Spinal cord (tissue), 10 donors: Measurements from ENCODE around the gene PLCG2. TPM values are rescaled to one million over a fixed set of nuclear protein-coding genes. Genes with fewer than 3 reads are reported as not detected.

Source experiments
- DNase-seq, 6 donors: peaks; one replicate each; pipeline versions ENCODE4 v3.0.0 to v3.0.0-alpha.2; 2013 to 2015; ENCODE audit warnings: low spot score in 6 of 6, low read depth in 4 of 6
- H3K27ac ChIP-seq: one replicate; pipeline ENCODE4 v1.5.1; 2013; ENCODE audit warnings: low read depth, low read length, control low read depth
- H3K27me3 ChIP-seq: one replicate; pipeline ENCODE4 v1.6.1; 2013; ENCODE audit warnings: low read length; ENCODE audit not compliant: control insufficient read depth, insufficient read depth
- H3K36me3 ChIP-seq: one replicate; pipeline ENCODE4 v1.6.1; 2013; ENCODE audit warnings: low read length; ENCODE audit not compliant: control insufficient read depth, insufficient read depth
- H3K4me1 ChIP-seq: one replicate; pipeline ENCODE4 v1.6.1; 2013; ENCODE audit warnings: low read length; ENCODE audit not compliant: control insufficient read depth, insufficient read depth
- H3K4me3 ChIP-seq: one replicate; pipeline ENCODE4 v1.5.1; 2013; ENCODE audit warnings: low read depth, low read length, control low read depth
- H3K9me3 ChIP-seq: one replicate; pipeline ENCODE4 v1.6.1; 2013; ENCODE audit warnings: low read length; ENCODE audit not compliant: control insufficient read depth, insufficient read depth
- WGBS: methylation state at CpG from one replicate; pipeline ENCODE4 v1.1.5; 2013; ENCODE audit warnings: missing lambda C conversion rate; ENCODE audit not compliant: insufficient coverage; 5-methylcytosine and 5-hydroxymethylcytosine counted together
- long read RNA-seq, 4 donors: transcript quantifications; one replicate each; lab custom pipeline, GENCODE V29; 2026
- polyA plus RNA-seq, 2 donors: library from polyadenylated mRNA; unstranded; fragments of 120-200 nt; gene quantifications; one replicate each; pipeline ENCODE4 v1.2.1, GENCODE V29; 2013; ENCODE audit not compliant: insufficient read length in 2 of 2
- total RNA-seq, 2 donors: library from RNA; depleted of rRNA in 1 of 2; stranded (reverse); fragments of 120-200 nt in 1 of 2; fragments of >200 nt in 1 of 2; gene quantifications; one replicate each; pipeline versions ENCODE4 v1.2.3 to v1.2.4, GENCODE V29; 2013 to 2014
- donor health status: healthy.

Gene PLCG2
- total RNA-seq = 10 to 100 TPM in 1 of 2 donors, 1 to 10 TPM in 1; 8.3 to 13.6 TPM
- 1 to 10 TPM; 7.3 to 7.7 TPM for polyA plus RNA-seq
- long read RNA-seq, donor 1 = 0 reads
- long read RNA-seq, donor 2 = 0 reads
- long read RNA-seq, donor 3 = 0 reads
- long read RNA-seq, donor 4 = 0 reads

DNA sequence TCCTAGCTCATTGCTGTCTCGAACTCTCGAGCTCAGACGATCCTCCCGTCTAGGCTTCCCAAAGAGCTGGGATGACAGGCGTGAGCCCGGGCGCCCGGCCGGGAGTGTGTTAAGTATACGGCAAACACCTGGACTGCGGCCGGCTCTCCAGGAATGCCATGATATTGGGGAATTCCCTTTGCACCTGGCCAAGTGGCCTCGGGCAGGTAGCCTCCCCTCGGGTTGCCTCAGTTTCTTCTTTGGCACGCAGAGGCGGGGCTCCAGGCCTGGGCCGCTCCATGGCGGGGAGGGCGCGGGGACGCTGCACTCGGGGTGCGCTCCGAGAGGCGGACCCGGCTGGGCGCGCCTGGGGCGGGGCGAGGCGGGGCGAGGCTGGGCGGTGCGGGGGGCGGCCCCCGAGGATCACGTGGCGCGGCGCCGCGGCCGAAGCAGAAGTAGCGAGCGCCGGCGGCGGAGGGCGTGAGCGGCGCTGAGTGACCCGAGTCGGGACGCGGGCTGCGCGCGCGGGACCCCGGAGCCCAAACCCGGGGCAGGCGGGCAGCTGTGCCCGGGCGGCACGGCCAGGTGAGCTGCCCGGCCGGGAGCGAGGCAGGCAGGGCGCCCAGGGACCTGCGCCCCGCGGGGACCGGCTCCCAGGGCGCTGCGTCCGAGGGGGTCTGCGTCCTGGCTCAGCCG, at the start of gene PLCG2:
TSS of gene PLCG2 (plus strand) at position 431 of the 675 bp plus-strand sequence. CDS start 6,699 bp downstream, outside the sequence.
- H3K4me3 ChIP-seq = peak within 1 kb of the TSS; percentile 29
- no peaks in the 10 kb centered on the region for H3K9me3 ChIP-seq
- H3K27me3 ChIP-seq = peaks cover 23% of the 10 kb centered on the region
- H3K4me1 ChIP-seq = peaks cover 17% of the 10 kb centered on the region
- DNase-seq = peak in 2 of 6 donors; percentile 44 to 46
- H3K27ac ChIP-seq = no peak within 1 kb of the TSS
- under 1% methylated on average over 78 of the region's 78 CpGs for WGBS
- no peaks in the 10 kb centered on the region for H3K36me3 ChIP-seq

GRCh38 chr16:81729451-81729850, 49.6 kb upstream of the PLCG2 start:
- no peak overlapping the region for H3K27ac ChIP-seq
- DNase-seq = no peak
- no peaks in the 10 kb centered on the region for H3K9me3 ChIP-seq
- WGBS = 79% methylated on average over 8 of the region's 16 CpGs
- H3K36me3 ChIP-seq = no peaks in the 10 kb centered on the region
- peaks cover 12% of the 10 kb centered on the region for H3K4me1 ChIP-seq
- H3K4me3 ChIP-seq = no peak overlapping the region
- H3K27me3 ChIP-seq = no peaks in the 10 kb centered on the region

- WGBS = 3% methylated on average over 38 of the region's 47 CpGs
- peak overlapping the region; percentile 35 for H3K4me3 ChIP-seq
- H3K9me3 ChIP-seq = no peaks in the 10 kb centered on the region
- DNase-seq = peak in 5 of 6 donors; percentile 70 to 96 (median 80)
- H3K4me1 ChIP-seq = peaks cover 12% of the 10 kb centered on the region
- peak overlapping the region; percentile 63 for H3K27ac ChIP-seq
- H3K27me3 ChIP-seq = no peaks in the 10 kb centered on the region
- no peaks in the 10 kb centered on the region for H3K36me3 ChIP-seq
These were observed 48.7 kb upstream of the PLCG2 start for GRCh38 chr16:81730090-81731051.

GRCh38 chr16:81731649-81732048, 47.4 kb upstream of the PLCG2 start:
- no peak for DNase-seq
- 61% methylated on average over 8 of the region's 8 CpGs for WGBS
- peaks cover 12% of the 10 kb centered on the region for H3K4me1 ChIP-seq
- H3K4me3 ChIP-seq = no peak overlapping the region
- H3K36me3 ChIP-seq = no peaks in the 10 kb centered on the region
- H3K27ac ChIP-seq = no peak overlapping the region
- no peaks in the 10 kb centered on the region for H3K9me3 ChIP-seq
- H3K27me3 ChIP-seq = no peaks in the 10 kb centered on the region

DNA sequence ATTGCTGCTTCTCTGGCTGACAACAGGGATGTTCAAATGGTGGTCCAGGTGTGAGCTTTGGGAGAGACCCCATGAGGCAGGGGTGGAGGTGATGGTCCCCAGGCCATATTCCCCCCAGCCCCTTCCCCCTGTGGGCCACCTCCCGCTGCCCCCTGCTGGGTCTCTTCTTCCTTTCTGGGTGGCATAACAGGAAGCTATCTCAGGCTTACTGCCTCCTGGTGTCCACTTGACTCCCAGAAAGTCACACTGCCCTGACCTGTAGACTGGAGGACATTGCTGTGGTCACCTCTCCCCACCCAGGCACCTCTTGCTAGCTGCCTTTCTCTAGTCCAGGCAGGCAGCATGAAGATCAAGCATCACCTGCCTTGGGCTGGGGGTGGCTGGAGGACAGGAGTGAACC, 46.4 kb upstream of the PLCG2 start:
- H3K36me3 ChIP-seq = no peaks in the 10 kb centered on the region
- peaks cover 12% of the 10 kb centered on the region for H3K4me1 ChIP-seq
- H3K27ac ChIP-seq = no peak overlapping the region
- no peaks in the 10 kb centered on the region for H3K9me3 ChIP-seq
- no peak overlapping the region for H3K4me3 ChIP-seq
- 100% methylated on average over 1 of the region's 1 CpG for WGBS
- no peaks in the 10 kb centered on the region for H3K27me3 ChIP-seq
- no peak for DNase-seq

GRCh38 chr16:81733295-81733694, 45.8 kb upstream of the PLCG2 start:
- WGBS = 90% methylated on average over 1 of the region's 1 CpG
- DNase-seq = no peak
- no peaks in the 10 kb centered on the region for H3K27me3 ChIP-seq

DNA sequence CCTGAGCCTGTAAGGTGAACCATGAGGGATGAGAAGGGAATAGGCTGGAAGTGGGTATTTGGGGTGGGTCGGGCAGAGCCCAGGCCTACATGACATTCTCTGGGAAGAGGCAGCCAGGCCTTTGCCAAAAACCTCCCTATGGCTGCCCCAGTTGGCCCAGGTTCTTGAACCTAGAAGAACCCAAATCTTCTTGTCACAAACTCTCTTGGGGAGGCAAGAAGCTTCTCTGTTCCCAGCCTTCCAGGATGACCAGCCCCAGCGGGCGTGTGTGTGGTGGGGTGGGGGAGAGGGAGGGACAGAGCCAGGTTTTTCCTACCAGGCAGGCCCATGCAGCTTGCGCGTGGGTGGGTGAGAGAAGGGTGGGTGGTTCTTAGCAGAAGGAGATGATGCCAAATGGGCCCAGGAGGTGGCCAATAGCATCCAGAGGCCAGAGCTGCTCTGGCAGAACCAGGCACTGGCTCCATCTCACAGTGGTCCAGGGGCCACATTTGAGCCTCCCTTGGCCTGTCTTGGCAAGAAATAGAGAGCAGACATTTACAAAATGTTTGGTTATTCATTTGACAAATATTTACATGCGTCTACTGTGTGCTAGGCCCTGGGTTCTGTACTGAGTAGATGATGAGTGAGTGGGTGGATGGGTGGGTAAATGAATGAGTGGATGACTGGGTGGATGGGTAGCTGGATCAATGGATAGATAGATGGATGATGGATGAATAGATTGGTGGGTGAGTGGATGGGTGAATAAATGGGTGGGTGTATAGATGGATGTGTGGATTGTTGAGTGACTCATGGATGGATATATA, 44.3 kb upstream of the PLCG2 start:
- no peaks in the 10 kb centered on the region for H3K9me3 ChIP-seq
- no peaks in the 10 kb centered on the region for H3K36me3 ChIP-seq
- H3K4me1 ChIP-seq = peaks cover 19% of the 10 kb centered on the region
- no peak overlapping the region for H3K4me3 ChIP-seq
- 86% methylated on average over 1 of the region's 6 CpGs for WGBS
- no peak overlapping the region for H3K27ac ChIP-seq
- no peak for DNase-seq
- no peaks in the 10 kb centered on the region for H3K27me3 ChIP-seq

More at GRCh38 chr16:81733295-81733694, 45.8 kb upstream of the PLCG2 start:
- Histone ChIP-seq H3K4me1 (peaks cover 18% of the 10 kb centered on the region), H3K27ac (no peak overlapping the region), H3K9me3 (no peaks in the 10 kb centered on the region), H3K36me3 (no peaks in the 10 kb centered on the region), H3K4me3 (no peak overlapping the region)

DNA sequence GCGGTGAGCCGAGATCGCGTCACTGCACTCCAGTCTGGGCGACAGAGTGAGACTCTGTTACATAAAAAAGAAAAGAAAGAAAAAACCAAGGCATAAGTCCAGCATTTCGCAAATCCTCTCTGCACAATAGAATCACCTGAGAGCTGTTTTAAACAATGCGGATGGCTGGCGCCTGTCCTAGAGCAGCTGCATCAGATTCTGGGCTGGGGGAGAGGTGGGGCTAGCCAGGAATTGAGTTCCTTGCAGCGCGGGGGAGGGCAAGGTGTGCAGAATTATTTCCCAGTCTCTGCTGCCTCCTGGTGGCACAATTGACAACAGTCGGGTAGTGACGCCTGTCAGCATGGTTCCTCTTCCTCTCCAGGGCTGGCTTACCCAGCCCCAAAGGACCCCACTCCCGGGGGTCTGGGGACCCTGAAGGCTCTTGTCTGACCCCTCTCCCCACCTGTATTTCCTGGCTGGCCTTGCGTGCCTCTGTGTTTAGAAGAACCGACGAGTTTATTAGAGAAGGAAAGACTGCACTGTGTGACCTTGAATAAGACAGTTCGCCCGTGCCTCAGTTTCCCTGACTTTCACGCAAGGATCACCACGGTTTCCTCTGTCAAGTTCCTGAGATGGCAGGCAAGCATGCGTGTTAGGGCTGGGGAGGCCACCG, 41.1 kb upstream of the PLCG2 start:
- Histone ChIP-seq H3K9me3 (no peaks in the 10 kb centered on the region), H3K27me3 (peaks cover 3% of the 10 kb centered on the region), H3K27ac (no peak overlapping the region), H3K4me1 (peaks cover 8% of the 10 kb centered on the region), H3K36me3 (no peaks in the 10 kb centered on the region), H3K4me3 (no peak overlapping the region)
- peak; percentile 72 to 96 (median 77) for DNase-seq
- 25% methylated on average over 17 of the region's 22 CpGs for WGBS
